ENCODE measurements around the gene CACNG3. TPM values are rescaled to one million over a fixed set of nuclear protein-coding genes. Genes with fewer than 3 reads are reported as not detected.
"Not testable (repeated sequence)": the region's sequence is repeated elsewhere in the genome, so short reads cannot be mapped to it uniquely, and the experiment has no call there.

Gene CACNG3
- total RNA-seq, 1 donor from 2014 or later = not detected

DNA sequence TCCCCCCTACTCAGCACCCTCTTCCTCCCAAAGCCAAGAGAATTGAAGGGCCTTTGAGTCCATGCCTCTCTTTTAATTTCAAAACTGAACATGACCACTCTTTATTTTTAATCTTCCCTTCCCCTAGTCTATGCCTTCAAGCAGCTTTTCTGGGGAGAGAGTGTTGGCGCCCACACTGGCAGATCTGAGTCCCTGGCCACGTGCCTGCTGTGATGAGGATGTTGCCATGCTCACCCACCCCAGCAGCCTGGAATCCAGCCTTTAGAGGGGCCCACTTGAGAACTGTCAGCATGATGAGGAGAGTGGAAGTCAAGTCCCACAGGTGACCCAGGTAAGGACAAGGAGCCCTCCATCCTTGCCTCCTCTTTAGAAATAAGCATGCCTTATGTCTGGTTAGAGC is 20.3 kb upstream of the CACNG3 start:
- Histone ChIP-seq H3K27me3 (no peaks in the 10 kb centered on the region), H3K4me1 (no peaks in the 10 kb centered on the region), H3K27ac (no peak overlapping the region), H3K9me3 (peaks cover 5% of the 10 kb centered on the region), H3K36me3 (no peaks in the 10 kb centered on the region), H3K4me3 (no peak overlapping the region)
- TF ChIP-seq POLR2AphosphoS5 (IDR thresholded peaks at IDR 0.05; ENCODE audit: insufficient read depth in 1 of 2, low read depth in 1 of 2) = no peak
- TF ChIP-seq, protein P1, sequence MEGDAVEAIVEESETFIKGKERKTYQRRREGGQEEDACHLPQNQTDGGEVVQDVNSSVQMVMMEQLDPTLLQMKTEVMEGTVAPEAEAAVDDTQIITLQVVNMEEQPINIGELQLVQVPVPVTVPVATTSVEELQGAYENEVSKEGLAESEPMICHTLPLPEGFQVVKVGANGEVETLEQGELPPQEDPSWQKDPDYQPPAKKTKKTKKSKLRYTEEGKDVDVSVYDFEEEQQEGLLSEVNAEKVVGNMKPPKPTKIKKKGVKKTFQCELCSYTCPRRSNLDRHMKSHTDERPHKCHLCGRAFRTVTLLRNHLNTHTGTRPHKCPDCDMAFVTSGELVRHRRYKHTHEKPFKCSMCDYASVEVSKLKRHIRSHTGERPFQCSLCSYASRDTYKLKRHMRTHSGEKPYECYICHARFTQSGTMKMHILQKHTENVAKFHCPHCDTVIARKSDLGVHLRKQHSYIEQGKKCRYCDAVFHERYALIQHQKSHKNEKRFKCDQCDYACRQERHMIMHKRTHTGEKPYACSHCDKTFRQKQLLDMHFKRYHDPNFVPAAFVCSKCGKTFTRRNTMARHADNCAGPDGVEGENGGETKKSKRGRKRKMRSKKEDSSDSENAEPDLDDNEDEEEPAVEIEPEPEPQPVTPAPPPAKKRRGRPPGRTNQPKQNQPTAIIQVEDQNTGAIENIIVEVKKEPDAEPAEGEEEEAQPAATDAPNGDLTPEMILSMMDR (IDR thresholded peaks at IDR 0.05) = no peak
- no peak for TF ChIP-seq POLR2A (IDR thresholded peaks at IDR 0.05)
- DNase-seq (ENCODE audit: extremely low spot score in 2 of 2) = no peak
- intact Hi-C loops (cut with DNase I) = no loop called here

DNA sequence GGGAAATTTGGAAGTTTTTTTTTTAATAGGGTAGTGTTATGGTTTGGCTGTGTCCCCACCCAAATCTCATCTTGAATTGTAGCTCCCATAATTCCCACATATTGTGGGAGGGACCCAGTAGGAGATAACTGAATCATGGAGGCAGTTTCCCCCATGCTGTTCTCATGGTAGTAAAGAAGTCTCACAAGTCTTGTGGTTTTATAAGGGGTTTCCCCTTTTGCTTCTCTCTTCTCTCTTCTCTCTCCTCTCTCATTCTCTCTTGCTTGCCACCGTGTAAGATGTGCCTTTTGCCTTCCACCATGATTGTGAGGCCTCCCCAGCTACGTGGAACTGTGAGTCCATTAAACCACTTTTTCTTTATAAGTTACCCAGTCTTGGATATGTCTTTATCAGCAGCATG is 17.3 kb upstream of the CACNG3 start:
- intact Hi-C loops (cut with DNase I); H3K27ac ChIP-seq; DNase-seq (ENCODE audit: extremely low spot score in 2 of 2); H3K4me1 ChIP-seq; H3K4me3 ChIP-seq; H3K9me3 ChIP-seq; H3K27me3 ChIP-seq; H3K36me3 ChIP-seq: not testable (repeated sequence)

DNA sequence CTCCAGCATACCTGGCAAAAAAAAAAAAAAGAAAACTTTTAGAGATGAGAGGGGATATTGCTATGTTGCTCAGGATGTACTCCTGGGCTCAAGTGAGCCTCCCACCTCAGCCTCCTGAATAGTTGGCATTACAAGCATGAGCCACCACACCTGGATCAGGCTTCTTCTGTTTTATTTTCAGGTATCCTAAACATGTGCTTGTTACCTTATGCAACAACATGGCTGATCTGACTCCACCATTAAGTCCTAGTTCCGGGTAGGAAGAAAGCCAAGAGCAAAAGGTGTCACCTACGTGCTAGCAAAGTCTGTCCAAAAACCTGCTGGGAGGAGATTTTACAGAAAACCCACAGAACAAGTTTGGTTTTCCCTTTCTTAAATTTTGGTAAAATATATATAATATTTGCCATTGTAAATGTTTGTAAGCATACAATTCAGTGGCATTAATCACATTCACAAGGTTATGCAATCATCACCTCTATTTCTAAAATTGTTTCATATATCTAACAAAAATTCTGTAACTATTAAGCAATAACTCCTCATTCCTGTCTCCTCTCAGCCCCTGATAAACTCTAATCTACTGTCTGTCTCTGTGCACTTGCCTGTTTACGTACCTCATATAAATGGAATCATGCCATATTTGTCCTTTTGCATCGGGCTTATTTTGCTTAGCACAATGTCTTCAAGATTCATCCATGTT is 9.1 kb upstream of the CACNG3 start:
- H3K4me1 ChIP-seq = no peaks in the 10 kb centered on the region
- H3K27me3 ChIP-seq = no peaks in the 10 kb centered on the region
- H3K4me3 ChIP-seq = no peak overlapping the region
- intact Hi-C loops (cut with DNase I) = no loop called here
- no peaks in the 10 kb centered on the region for H3K36me3 ChIP-seq
- TF ChIP-seq POLR2AphosphoS5 (IDR thresholded peaks at IDR 0.05; ENCODE audit: insufficient read depth in 1 of 2, low read depth in 1 of 2) = no peak
- TF ChIP-seq POLR2A (IDR thresholded peaks at IDR 0.05) = no peak
- TF ChIP-seq, protein P1 (IDR thresholded peaks at IDR 0.05) = no peak
- no peak overlapping the region for H3K27ac ChIP-seq
- DNase-seq (ENCODE audit: extremely low spot score in 2 of 2) = no peak
- no peaks in the 10 kb centered on the region for H3K9me3 ChIP-seq

DNA sequence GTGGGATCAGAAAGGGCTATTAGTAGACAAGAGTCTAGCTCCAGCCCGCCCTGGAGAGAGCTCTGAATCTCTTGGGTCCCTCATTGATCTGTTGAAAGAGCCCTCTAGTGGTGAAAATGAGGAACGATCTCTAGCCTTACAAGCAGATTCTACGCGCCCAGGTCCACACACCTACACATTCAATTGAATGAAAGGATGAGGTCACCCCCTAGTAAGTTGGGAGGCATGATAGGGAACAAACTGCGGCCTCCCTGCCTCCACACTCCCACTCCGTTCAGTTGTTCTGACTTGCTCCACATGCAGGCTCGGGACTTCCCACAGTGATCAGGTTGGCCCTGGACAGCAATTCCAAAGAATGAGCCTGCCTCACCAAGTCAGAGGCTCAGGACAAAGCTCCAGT is 2.9 kb upstream of the CACNG3 start:
- no peak for DNase-seq (ENCODE audit: extremely low spot score in 2 of 2)
- H3K27ac ChIP-seq = no peak overlapping the region
- no peak for TF ChIP-seq POLR2A (IDR thresholded peaks at IDR 0.05)
- TF ChIP-seq POLR2AphosphoS5 (IDR thresholded peaks at IDR 0.05; ENCODE audit: insufficient read depth in 1 of 2, low read depth in 1 of 2) = no peak
- TF ChIP-seq, protein P1 (IDR thresholded peaks at IDR 0.05) = peak in 1 of 3 experiments; percentile 6
- H3K9me3 ChIP-seq = no peaks in the 10 kb centered on the region
- intact Hi-C loops (cut with DNase I) = no loop called here
- H3K4me1 ChIP-seq = no peaks in the 10 kb centered on the region
- no peak overlapping the region for H3K4me3 ChIP-seq
- peaks cover 5% of the 10 kb centered on the region for H3K27me3 ChIP-seq
- H3K36me3 ChIP-seq = no peaks in the 10 kb centered on the region

DNA sequence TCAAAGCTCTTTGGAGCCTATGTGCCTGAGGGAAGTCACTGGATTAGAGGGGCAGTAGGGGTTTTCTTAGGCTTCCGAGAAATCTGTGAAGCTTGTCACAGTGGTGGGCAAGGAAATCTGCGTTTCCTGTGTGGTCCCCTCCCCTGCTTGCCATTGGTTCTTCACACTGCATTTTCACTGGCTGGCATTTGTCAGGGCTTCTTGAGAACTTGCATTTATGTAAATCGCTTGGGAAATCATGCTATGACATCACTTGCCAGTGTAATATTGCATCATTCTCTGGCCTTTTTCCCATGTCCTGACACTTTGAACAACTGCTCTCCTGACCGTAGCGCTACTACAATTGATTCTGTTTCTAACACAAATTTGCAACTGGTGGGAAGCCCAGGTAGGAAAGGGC is 1.8 kb downstream of the CACNG3 start:
- DNase-seq (ENCODE audit: extremely low spot score in 2 of 2) = no peak
- Histone ChIP-seq H3K9me3 (no peaks in the 10 kb centered on the region), H3K27me3 (peaks cover 5% of the 10 kb centered on the region), H3K4me3 (no peak overlapping the region), H3K27ac (no peak overlapping the region), H3K4me1 (no peaks in the 10 kb centered on the region), H3K36me3 (no peaks in the 10 kb centered on the region)
- TF ChIP-seq, protein P1 (IDR thresholded peaks at IDR 0.05) = no peak
- TF ChIP-seq POLR2A (IDR thresholded peaks at IDR 0.05) (no peak), POLR2AphosphoS5 (IDR thresholded peaks at IDR 0.05; ENCODE audit: insufficient read depth in 1 of 2, low read depth in 1 of 2) (no peak)
- intact Hi-C loops (cut with DNase I) = no loop called here
